Renal pelvis (tissue), 4 donors: ENCODE results near the gene FAM168A. TPM values are rescaled to one million over a fixed set of nuclear protein-coding genes. Genes with fewer than 3 reads are reported as not detected.

Experiments
- DNase-seq: peaks from one replicate; pipeline ENCODE4 v3.0.0-alpha.2; 2013
- polyA plus RNA-seq, 3 donors: library from polyadenylated mRNA; unstranded; fragments of 120-200 nt; gene quantifications; one replicate each; pipeline ENCODE4 v1.2.1, GENCODE V29; 2013; ENCODE audit not compliant: insufficient read length in 3 of 3

Gene FAM168A
- polyA plus RNA-seq, 3 donors: 44.5 to 47.6 (median 47.3) TPM

- no peak for DNase-seq
These were observed 76.3 kb downstream of the FAM168A start for GRCh38 chr11:73521621-73522020.

DNA sequence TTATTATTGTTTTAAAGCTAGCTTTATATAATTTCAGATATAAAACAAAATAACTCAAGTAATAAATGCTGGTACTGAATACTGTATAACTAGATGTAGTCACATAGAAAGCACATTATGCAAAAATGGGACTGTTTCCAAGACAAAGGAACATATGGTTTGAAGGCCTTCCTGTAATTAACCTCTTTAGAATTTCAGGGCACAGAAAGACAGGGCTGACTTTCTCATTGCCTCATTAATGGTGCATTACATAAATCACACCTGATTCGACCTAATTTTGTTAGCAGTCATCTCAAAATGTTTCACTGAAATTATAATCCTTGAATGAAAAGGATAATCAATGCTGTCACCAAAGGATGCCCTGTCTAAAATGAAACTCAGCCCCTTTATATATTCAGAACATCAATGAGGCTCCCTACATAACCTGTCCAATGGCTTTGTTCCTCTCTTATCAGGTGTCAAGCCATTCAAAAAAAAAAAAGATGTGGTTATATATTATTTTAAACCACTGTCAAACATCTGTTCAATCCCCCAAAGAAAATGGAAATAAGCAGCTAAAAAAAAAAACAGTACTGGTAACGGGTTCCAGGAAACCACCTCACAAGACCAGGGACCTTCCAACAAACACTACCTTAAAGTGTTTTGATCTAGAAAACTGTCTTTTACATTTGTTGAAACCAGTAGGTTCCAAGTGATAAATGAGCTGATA is 77.4 kb downstream of the FAM168A start:
- DNase-seq: no peak

DNA sequence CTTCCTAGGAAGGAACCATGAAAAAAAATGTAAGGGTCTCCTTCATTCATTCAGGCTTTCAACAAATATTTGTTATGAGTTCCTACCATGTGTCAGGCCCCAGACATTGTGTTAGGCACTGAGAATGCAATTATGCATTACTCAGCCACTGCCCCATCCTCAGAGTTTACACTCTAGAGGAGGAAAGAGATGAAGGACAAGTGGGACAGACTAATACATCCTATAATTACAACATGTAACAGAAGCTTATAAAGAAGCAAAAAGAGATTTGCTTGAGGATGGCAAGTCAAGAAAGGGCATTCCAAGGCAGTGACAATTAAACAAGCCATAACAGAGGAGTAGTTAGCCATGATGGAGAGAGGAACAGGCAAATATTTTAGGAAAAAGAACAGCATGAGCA is 78.6 kb downstream of the FAM168A start:
- DNase-seq: no peak

- DNase-seq: no peak
These were observed 79.7 kb downstream of the FAM168A start for GRCh38 chr11:73518195-73518594.

- no peak for DNase-seq
These were observed 81.8 kb downstream of the FAM168A start for GRCh38 chr11:73516080-73516479.

DNA sequence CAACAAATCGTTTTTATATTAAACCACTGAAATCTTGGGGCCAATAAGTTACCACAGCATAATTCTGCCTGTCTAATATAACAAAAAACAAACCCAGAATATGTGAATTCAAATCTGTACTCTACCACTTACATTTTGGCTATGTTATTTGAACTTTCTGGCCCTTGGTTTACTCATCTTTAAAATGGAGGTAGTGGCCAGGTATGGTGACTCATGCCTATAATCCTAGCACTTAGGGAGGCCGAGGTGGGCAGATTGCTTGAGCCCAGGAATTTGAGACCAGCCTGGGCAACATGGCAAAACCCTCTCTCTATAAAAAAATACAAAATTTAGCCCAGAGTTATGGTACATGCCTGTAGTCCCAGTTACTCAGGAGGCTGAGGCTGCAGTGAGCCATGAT is 84.2 kb downstream of the FAM168A start:
- no peak for DNase-seq

GRCh38 chr11:73510877-73511276 is 87.0 kb downstream of the FAM168A start:
- no peak for DNase-seq

GRCh38 chr11:73510106-73510505 is 87.8 kb downstream of the FAM168A start:
- DNase-seq: no peak

DNA sequence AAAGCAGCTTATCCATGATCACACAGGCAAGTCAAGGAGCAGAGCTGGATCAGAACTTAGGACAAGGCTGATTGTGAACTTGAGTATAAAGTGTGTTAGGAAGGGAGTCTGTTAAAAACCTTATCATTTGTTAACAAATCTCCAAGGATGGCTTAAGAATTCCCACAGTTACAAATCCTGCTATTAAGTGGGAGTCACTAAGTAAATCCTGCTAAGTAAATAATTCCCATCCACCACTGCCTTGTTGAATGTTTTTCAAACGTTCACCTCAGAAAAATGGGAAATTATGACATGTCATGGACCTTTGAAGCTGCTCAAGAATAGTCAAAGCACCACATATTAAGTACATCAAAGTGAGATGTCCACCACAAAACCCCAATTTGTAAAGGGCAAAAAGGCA is 88.7 kb downstream of the FAM168A start:
- no peak for DNase-seq

GRCh38 chr11:73508243-73509176 is 89.4 kb downstream of the FAM168A start:
- no peak for DNase-seq

DNA sequence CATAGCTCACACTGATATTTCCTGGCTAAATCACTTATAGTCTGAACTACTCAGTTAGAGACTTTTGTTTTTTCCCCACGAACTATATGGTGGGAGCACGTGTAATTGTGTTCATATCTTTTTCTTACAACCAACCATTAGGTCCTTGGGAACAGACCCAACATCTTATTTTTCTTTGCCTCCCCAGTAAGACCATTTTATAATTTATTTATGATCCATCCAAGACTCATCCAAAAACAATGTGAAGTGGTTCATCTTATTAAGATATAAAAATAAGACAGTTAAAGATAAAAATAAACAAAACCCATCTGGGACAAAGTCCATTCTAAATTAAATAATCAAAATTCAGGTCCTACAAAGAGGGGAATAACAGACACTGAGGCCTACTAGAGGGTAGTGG is 90.8 kb downstream of the FAM168A start:
- DNase-seq: no peak

GRCh38 chr11:73506038-73506437 is 91.9 kb downstream of the FAM168A start:
- DNase-seq: no peak

DNA sequence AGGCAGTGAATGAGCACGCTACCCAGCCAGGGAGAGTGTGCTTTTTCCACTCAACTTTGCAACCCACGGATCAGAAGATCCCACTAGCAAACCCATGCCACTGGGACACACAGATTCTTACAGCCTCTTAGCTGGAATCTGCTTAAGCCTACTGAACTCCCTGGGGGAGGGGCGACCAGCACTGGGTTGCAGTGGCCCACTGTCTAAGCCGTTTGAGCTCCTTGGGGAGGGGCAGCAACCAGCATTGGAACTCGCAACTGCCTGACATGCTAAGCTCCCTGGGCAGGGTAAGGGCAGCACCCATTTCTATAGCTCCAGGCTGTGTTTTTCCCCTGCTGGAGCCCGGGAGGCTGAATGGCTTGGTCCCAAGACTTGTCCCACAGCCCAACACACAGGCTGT is 99.6 kb downstream of the FAM168A start:
- DNase-seq: no peak

DNA sequence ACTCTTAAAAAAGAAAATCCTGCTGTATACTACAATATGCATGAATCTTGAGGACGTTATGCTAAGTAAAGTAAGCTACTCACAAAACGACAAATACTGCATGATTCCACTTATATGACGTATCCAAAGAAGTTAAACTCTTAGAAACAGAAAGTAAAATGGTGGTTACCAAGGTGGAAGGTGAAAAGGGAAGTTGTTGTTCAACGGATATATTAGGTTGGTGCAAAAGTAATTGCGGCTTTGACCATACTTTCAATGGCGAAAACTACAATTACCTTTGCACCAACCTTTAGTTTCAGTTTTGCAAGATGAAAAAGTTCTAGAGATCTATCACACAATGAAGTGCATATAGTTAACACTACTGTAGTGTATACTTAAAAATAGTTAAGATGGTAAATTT is 101.8 kb downstream of the FAM168A start:
- no peak for DNase-seq

- no peak for DNase-seq
These were observed 102.2 kb downstream of the FAM168A start for GRCh38 chr11:73495731-73496130.

DNA sequence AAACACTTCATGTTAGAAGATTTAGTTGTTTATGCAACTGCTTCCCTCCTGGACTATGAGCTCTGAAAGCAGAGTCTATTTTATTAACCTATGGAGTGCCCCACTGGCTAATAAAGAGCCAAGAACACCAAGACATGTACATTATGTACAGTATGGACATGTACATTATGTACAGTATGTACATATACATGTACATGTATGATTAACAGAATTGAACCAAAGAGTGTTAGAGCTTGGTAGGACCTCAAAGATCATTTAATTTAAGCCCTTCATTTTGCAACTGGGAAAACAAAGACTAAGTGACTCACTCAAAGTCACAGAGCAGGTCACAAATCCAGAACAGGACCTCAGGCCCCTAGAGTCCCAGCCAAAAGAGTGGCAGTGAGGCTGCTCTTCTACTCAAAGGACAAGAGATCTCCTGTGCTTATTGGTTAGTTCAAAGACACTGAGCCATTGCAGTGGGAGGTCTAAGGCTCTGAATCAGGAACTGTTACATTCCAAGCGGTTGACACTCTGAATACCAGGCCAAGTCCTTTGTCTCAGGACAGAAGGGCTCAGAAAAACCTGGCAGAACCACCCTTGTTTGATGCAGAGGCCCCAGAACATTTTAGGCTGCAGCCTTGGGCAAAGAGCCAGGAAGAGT is 103.8 kb downstream of the FAM168A start:
- DNase-seq: no peak

- DNase-seq: no peak
These were observed 116.3 kb downstream of the FAM168A start for GRCh38 chr11:73481626-73482025.

GRCh38 chr11:73480677-73481076 is 117.2 kb downstream of the FAM168A start:
- no peak for DNase-seq

DNA sequence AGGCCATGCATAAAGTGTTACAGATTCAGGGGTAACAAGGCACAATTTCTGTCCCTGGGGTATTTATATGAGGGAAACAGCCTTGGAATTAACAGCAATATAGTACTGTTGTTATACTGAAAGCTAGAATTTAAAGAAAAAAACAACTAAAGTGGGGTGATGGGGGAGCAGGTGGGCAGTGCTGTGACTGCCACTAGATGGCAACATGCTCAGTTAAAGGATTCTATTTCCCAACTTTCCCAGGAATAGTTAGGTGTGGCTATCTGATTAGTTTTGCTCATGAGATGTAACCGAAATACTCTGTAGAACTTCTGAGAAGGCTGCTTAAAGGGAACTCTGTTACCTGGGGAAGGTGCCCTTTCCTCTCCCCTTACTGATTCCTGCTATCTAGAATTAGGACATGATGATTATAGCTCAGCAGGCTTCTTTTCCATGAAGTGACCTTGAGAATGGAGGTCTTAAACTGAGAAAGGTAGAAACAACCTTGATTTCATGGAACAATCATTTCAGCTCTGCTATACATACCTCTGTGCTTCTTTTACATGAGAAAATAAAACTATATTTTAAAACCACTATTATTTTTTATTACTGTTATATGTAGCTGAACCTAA is 119.1 kb downstream of the FAM168A start:
- DNase-seq: no peak

DNA sequence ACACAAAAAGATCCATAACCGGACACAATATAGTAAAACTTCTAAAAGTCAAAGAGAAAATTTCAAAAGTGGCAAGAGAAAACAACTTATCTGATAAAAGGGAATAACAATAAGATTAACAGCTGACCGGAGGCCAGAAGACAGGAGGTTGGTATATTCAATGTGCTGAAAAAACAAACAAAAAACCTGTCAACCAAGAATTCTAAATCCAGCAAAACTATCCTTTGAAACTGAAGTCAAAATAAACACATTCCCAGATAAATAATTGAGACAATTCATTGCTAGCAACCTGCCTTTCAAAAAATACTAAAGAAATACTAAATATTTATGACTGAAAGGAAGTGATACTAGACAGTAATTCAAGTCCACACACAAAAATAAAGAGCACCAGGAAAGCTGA is 120.4 kb downstream of the FAM168A start:
- no peak for DNase-seq

GRCh38 chr11:73475549-73476095 is 122.3 kb downstream of the FAM168A start:
- DNase-seq: no peak

GRCh38 chr11:73473252-73473651 is 124.7 kb downstream of the FAM168A start:
- DNase-seq: no peak
